CD4-positive, alpha-beta T cell treated with Interleukin-21 for 1 hour (primary cell): ENCODE data around the gene PIN1.

Experiments used
- DNase-seq: peaks from one replicate; pipeline ENCODE4 v3.0.0-alpha.2; 2020

Gene PIN1

DNA sequence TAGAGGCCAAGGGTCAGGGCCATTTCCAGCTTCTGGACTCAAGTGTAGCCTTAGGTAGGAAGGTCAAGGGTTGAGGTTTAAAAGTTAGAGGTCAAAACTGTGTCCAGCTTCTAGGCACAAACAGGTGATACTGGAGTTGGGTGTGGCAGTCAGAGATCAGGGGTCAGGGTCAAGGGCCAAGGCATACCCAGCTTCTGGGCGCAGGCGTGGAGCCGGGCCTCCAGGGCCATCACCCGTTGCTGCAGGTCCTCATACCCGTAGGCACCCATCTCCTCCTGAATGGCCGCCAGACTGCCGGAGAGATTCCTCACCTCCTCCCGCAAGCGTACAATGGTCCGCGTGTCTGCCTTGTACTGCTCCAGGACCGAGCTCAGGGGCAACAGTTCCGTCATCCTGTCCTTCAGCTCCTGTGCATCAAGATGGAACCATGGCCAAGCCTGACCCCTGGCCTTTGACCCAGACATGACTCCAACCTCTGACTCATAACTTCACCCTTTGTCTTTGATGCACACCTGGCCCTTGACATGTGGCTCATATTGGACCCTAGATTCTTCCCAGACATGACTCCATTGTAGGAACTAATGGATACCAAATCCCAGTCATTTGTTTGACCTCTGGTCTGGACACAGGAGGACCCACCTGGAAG lies 22.1 kb downstream of the PIN1 start:
- DNase-seq, result no peak

DNA sequence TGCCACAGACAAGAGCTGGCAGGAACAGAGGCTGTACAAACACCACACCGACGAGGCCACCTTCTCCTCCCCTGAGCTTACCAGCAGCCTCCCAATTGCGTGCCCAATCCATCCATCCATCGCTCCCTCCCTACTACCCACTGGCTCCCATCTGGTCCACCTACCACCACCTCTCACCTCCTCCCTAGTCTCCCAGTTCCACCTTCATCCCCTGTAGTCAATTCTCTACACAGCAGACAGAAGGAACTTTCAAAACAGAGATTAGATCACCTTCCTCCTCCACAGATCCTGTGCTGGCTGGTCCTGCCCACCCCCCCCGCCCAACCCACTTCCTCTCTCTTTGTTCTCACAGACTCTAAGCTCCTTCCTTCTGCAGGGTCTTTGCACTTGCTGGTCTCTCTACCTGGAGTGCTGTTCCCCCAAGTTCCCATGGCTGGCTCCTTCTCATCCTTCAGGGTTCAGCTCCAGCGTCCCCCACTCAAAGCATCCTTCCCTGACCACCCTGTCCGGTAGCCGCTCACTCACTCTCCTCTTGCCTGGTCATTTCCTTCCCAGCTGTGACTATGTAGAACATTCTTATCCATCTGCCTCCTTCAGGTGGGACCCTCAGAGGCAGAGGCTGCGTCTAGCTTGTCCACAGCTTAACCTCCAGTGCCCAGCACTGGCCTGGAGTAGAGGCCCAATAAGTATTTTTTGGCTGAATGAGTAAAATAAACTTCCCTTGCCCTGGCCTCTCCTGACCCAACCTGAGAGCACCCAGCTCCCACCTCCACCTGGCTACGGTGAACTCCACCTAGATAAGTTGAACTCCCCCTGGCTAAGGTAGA lies 23.0 kb downstream of the PIN1 start:
- peak; percentile 48 for DNase-seq

DNA sequence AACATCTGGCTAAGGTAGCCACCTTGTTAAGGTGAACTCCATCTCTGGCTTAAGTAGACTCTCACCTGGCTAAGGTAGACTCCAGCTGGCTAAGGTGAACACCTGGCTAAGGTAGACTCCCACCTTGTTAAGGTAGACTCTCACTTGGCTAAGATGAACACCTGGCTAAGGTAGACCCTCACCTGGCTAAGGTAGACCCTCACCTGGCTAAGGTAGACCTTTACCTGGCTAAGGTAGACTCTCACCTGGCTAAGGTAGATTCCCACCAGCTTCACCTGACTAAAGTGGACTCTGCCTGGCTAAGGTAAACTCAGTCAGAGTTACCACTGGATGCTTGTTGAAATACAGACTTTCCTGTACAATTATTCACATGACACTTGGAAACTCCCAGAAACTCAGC lies 23.6 kb downstream of the PIN1 start:
- DNase-seq, result no peak

DNA sequence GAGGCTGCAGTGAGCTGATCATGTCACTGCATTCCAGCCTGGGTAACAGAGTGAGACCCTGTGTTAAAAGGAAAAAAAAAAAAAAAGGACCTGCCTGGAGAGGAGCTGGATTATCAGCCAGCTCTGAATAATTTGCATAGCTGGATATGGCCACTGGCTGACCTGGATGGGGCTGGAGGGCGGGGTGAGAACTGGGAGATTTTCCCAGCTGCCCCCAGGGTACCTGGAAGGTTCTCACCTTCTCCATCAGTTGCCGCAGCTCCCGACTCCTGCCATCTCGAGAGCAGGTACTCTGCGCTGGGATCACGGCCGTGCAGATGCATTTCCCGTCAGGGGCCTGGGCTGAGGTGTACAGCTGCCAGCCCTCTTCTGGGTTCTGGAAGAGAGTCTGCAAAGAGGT lies 25.3 kb downstream of the PIN1 start:
- DNase-seq, result no peak

DNA sequence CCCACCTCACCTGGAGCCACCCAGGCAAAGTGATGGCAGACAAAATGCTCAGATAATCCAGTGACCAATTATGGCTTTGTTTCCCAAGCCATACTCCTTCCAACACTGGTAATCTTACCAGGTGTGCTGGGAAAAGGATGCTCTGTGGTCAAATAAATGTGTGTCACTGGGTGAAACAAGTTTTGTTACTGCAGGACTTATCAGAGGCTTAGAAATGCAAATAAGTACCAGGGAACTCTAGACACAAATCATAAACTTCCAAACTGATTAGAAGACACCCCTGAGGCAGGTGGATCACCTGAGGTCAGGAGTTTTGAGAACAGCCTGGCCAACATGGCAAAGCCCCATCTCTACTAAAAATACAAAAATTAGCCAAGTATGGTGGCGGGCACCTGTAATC lies 26.4 kb downstream of the PIN1 start:
- no peak for DNase-seq

DNA sequence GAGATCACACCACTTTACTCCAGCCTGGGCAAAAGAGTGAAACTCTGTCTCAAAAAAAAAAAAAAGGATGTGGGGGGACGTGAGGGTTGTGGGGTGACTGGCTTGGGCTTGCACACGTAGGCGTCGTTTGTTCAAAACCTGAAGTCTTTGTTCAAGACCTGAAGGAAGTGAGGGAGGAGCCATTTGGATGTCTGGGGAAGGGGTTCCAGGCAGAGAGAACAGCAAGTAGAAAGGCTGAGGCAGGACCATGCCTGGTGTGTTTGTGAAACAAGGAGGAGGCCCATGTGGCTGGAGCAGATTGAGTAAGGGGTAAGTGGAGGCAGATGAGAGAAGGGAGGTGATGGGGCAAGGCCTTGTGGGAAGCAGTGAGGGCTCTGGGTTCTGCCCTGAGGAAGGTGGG lies 27.8 kb downstream of the PIN1 start:
- DNase-seq, result peak; percentile 20

DNA sequence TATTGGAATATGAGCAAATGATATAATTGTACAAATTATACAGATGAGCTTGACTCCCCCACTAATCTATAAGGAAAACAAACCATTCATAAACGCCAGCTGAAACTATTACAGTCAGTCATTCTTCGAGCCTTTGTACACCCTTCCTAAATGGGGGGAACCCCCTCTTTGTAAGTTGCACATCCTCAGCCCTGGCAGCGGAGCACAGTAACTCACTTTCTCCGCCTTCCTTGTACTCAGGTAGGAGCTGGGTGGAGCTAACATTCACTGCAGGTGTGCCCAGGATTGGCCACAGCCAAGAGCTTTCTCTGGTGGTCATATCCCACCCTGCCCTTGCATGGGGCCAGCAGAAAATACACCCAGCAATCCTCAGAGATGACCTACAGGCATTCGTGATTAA lies 28.6 kb downstream of the PIN1 start:
- DNase-seq, result peak; percentile 10

DNA sequence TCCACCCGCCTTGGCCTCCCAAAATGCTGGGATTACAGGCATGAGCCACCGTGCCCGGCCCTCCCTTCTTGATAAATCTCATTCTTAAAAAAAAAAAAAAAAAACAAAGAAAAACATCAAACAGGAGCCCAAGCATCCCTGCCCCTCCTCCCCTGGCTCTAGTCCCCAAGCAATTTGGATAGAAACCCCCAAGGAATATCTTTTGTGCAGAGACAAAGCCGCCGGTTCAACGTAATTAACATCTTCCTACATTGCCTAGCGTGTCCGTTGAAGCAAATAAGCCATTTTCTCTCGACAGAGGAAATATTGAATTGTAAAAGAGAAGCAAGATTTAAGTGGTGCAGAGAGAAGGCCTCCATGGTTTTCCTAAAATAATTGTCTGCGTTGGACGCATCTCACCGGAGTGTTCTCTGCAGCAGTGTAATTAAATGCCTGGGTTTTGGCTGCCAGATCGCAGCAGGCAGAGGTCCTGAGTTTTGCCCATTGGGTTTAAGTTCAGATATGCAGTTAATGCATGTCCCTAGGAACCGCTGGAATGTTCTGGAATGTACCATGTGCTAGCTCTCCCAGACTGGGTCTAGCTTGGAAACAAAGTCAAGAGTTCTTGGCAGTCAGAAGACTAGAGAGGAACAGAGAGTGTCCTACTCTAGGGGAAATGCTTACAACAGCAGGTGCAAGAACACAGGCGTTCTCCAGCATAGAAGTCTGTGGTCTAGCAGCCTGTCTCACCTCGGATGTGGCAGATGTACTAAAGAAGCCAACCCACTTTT lies 30.8 kb downstream of the PIN1 start:
- peak; percentile 67 for DNase-seq

DNA sequence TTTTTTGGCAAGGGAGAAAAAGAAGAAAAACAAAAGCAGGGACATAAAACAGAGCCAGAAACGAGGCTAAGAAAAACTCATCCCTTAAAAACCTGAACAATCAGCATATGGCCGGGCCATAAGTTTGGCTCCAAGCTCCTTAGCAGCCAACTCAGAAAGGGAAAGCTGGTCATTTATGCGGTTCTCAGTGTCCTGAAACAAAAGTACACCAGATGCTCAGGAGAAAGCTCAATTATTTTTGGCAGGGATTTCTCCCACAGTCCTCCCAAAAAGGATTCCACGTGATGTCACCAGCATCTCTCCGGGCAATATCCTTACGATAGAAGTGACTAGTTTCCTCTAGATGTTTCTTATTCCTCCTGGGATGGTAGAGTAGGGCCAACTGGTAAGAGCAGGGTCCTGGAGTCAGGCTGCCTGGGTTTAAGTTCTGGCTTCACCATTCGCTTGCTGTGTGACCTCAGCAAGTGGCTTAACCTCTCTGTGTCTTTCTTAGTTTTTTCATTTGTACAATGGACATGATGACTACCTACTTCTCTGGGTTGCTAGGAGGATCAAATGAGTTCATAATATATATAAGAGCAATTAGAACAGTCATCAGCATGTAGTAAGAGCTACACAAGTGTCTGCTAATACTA lies 34.0 kb downstream of the PIN1 start:
- DNase-seq, result no peak

DNA sequence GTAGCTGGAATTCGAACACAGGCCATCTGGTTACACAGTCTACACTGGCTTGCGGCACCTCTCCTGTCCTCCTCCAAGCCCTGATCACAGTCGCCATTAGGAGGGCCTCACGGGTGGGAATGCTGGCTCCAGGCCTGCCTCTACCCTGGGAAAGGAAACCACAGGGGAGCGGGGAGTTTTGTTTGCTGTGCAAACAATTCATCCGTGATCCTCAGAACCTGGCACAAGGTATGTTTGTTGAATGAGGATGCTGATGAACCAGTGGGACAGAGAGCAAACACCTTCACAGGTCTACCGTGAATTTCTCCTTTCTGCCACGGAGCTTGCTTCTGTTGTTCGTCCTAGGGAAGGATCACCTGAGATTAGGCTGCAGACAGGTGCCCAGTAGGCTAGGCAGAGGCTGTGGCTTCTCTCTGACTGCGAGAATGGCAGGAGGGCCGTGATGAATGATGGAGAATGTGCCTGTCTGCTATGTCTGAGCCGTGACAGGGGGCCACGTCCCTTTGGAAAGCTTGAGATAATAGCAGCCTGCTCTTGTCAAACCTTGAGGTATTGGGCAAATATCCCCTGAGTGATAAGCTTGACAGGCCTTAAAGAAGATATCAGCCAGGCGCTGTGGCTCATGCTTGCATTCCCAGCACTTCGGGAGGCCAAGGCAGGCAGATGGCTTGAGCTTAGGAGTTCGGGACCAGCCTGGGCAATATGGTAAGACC lies 36.7 kb downstream of the PIN1 start:
- DNase-seq, result no peak

DNA sequence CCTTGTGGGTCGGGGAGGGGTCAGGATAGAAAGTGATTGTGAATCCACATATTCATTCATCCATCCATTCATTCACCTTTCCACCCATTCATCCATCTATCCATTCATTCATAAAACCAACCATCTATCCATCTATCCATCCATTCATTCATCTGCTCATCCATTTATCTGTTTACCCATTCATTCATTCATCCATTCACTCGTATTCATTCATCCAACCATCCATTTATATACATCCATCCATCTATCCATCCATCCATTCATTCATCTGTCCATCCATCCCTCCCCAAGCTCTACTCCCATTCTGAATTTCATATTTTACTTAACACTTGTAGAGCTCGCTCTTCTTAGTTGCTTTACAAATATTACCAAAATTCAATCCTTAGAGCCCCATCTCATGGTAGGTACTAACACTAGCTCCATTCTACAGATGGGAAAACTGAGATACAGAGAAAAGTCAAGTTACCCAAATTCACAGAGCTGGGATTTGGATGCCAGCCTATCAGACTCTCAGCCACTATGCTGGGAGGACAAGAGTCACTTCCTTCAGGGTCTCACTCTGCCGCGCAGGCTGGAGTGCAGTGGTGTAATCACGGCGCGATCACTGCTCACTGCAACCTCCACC lies 37.6 kb downstream of the PIN1 start:
- DNase-seq, result no peak

DNA sequence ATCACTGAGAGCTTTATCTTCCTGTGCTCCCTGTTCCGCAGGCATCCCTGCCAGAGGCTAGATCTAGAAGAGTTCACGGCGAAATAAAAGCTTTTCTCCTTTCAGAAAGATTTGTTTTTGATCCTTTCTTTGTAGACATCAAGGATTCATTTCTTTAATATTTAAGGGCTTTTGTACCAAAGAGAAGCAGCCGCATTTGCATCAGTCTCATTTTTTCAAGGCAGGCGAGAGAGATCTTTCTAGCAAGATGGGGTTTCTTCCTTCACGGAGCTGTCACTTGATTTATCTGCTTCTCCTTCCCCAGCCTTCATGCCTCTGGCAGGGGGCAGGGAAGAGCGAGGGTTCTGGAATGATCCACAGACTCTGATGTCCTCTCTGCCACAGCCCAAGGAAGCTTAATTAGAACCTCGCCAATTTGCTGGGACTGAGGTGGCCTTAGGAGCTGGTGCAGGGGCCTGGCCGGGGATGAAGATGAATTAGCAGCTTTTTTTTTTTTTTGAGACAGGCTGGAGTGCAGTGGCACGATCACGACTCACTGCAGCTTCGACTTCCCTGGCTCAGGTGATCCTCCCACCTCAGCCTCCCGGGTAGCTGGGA lies 40.0 kb downstream of the PIN1 start:
- DNase-seq, result no peak

DNA sequence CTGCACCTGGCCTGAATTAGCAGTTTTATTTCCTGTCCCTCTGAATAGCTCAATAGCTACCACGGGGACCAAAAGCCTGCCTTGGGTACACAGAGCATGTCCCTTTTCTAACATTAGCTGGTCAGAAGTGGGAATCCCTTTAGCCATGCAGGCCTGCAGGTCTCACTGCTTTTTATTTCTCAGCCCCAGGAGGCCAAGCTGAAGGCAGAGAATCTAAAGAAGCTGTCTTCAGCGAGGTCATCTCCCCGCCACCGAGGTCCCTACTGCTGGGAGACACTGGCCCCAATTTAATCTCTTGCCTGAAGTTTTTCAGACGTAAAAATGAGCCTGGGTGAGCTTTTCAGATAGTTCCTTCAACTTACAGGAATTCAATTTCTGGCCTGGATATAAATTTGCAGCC lies 40.7 kb downstream of the PIN1 start:
- no peak for DNase-seq

DNA sequence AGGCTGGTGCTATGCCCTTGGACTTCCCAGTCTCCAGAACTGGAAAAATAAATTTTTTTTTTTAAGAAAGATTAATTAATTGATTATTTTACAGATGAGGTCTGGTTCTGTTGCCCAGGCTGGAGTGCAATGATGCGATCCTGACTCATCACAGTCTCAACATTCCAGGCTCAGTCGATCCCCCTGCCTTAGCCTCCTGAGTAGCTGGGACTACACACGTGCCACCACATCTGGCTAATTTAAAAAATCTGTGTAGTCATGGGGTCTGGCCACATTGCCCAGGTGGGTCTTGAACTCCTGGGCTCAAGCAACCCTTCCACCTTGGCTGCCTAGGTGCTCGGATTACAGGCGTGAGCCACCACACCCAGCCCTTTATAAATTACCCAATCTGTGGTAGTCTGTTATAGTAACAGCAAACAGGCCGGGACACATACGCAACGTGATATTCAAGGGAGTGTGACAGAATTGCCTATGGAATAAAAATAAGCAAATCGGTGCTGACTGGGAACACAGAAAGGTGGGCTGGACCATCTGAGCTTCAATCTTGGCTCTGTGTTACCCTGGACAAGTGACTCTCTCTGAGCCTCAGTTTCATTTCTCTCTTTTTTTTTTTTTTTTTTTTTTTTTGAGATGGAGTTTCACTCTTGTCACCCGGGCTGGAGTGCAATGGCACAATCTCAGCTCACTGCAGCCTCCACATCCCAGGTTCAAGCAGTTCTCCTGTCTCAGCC lies 42.8 kb downstream of the PIN1 start:
- DNase-seq, result no peak

DNA sequence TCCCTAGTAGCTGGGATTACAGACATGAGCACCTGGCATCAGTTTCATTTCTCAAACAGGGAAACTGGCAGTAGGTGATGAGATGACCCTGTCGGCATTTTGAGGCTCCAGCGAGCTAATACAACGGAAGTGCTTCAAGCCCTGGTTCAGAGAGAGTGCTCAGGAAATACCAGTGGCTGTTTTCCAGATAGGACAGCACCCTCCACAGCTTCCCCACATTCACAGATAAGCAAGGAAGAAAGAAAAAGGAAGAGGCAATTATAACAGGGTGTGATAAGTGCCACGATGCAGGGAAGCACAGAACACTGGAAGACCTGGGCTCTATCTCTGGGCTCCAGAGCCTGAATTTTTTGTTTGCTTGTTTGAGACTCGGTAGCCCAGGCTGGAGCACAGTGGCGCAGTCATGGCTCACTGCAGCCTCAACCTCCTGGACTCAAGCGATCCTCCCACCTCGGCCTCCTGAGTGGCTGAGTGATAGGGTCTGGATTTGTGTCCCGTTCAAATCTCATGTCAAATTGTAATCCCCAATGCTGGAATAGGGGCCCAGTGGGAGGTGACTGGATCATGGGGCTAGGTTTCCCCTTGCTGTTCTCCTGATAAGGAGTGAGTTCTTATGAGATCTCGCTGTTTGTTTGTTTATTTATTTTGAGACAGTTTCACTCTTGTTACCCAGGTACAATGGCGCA lies 43.5 kb downstream of the PIN1 start:
- no peak for DNase-seq

DNA sequence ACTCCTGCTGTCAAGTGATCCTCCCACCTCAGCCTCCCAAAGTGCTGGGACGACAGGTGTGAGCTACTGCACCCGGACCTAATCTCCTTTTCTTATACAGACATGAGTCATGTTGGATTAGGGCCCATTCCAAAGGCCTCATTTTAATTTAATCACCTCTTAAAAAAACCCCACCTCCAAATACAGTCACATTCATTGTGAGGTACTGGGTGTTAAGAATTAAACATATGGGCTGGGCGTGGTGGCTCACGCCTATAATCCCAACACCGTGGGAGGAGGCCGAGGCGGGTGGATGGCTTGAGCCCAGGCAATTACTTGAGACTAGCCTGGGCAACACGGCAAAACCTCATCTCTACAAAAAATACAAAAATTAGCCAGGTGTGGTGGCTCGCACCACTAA lies 46.6 kb downstream of the PIN1 start:
- no peak for DNase-seq

DNA sequence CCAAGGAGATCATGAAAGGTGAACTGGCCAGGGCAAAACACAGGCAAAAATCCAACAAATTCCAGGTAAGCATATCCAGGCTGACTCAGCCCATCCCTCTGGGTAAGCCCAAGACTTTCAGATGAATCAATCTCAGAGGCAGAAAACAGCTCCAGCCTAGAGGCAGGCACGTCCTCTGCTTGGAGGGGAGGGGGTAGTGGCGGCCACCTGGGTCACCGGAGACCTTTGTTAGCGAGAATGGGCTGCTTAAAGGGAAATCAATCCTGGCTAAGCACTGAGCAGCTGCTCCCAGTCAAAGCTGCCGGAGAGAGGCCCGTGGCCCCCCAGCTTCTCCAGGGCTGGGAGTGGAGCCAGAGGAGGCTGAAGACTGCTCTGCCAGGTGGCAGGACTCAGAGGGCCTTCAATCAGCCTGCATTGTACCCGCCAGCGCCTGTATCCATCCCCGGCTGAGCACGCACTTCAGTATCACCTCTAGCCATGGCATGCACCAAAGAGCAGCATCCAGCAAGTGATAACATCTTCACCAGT lies 48.2 kb downstream of the PIN1 start:
- no peak for DNase-seq

DNA sequence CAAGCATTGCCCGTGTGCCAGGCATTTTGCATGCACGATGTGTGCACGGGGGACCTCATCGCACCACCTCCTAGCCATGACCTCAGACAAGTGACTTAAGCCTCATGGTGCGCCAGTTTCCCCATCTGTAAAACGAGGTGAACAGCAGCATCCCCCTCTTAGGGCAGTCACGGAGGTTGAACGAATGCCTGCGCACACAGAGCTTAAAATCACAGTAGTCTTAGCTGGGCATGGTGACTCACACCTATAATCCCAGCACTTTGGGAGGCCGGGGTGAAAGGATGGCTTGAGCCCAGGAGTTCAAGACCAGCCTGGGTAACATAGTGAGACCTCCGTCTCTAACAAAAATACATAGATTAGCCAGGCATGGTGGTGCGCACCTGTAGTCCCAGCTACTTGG lies 48.6 kb downstream of the PIN1 start:
- DNase-seq, result no peak

DNA sequence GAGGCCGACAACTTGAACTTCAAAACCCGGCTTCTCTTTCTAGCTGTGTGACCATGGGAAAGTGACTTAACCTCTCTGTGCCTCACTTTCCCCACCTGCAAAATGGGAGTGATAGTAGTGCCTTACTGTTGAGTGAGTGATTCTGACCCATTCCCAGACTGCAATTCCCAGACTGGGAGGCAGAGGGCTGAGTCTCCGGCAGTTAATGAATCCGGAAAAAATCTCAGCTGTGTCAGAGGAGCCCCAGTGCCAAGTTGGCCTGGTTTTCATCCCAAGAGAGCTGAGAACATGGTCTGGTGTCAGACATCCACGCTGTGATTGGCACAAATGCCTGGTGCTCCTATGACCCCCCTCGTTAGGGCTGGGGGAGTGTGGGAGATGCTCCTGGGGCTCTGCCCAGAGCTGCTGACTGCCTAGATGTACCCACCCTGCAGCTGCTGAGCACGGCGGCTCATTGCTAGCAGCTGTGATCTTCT lies 50.0 kb downstream of the PIN1 start:
- DNase-seq, result no peak
